Neural cell (in vitro differentiated cells): ENCODE results near the gene GNAQ.

Experiments used
- EZH2 ChIP-seq: fragments of 200-600, 300-800 bp; shearing (Covaris generic), sonication (generic); IDR thresholded peaks from 2 replicates; pipeline ENCODE4 v1.6.1; 2014; ENCODE audit warnings: antibody characterized with exemption, low read length, borderline replicate concordance, mild to moderate bottlenecking; ENCODE audit not compliant: insufficient read depth, poor library complexity, severe bottlenecking
- TF ChIP-seq, protein P1 (sequence below): fragments of 450-650 bp; IDR thresholded peaks from 2 replicates; pipeline ENCODE4 v1.5.1; 2014; ENCODE audit warnings: antibody characterized with exemption, mild to moderate bottlenecking, moderate library complexity; ENCODE audit not compliant: poor library complexity, severe bottlenecking

- TF ChIP-seq, protein P1, sequence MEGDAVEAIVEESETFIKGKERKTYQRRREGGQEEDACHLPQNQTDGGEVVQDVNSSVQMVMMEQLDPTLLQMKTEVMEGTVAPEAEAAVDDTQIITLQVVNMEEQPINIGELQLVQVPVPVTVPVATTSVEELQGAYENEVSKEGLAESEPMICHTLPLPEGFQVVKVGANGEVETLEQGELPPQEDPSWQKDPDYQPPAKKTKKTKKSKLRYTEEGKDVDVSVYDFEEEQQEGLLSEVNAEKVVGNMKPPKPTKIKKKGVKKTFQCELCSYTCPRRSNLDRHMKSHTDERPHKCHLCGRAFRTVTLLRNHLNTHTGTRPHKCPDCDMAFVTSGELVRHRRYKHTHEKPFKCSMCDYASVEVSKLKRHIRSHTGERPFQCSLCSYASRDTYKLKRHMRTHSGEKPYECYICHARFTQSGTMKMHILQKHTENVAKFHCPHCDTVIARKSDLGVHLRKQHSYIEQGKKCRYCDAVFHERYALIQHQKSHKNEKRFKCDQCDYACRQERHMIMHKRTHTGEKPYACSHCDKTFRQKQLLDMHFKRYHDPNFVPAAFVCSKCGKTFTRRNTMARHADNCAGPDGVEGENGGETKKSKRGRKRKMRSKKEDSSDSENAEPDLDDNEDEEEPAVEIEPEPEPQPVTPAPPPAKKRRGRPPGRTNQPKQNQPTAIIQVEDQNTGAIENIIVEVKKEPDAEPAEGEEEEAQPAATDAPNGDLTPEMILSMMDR, result no peak
- no peak for TF ChIP-seq EZH2
Observed at GRCh38 chr9:78005231-78006002, 26.2 kb downstream of the GNAQ start.
